ENCODE measurements around the gene SPIN3. TPM values are rescaled to one million over a fixed set of nuclear protein-coding genes. Genes with fewer than 3 reads are reported as not detected.

The SPIN3 gene
- 5.7 to 7.9 TPM (median 7.1 TPM) in 5 replicates for total RNA-seq (2022; extraction: Qiagen RNA extraction; ENCODE audit: low read depth)

GRCh38 chrX:56995271-56995994 lies at the start of gene SPIN3:
Gene SPIN3 (minus strand): TSS chrX:56995541. CDS start chrX:56994947, 594 bp downstream.

Other genes starting within 250 kb of the SPIN3 start
- 9.1 to 10.9 TPM (median 9.7 TPM) in 5 replicates for gene SPIN2B, start 126.0 kb upstream of the SPIN3 start, total RNA-seq (2022; extraction: Qiagen RNA extraction; ENCODE audit: low read depth)
- gene SPIN2A, start 141.9 kb upstream of the SPIN3 start, total RNA-seq (2022; extraction: Qiagen RNA extraction; ENCODE audit: low read depth): 0.12 to 0.32 TPM (median 0.14 TPM) in 4 of 5 replicates, not detected in the other

All from A549 treated with CpdA at 1 μM for 4 hours (cell line).